ENCODE data around the gene HSPBP1. TPM values are rescaled to one million over a fixed set of nuclear protein-coding genes. Genes with fewer than 3 reads are reported as not detected.

HSPBP1 gene
- total RNA-seq, 1 experiment from 2014 or later = 63.0 TPM

GRCh38 chr19:55259540-55260210, 20.2 kb downstream of the HSPBP1 start:
- peaks cover 0 to 13% of the 10 kb centered on the region in 2 experiments; a peak in 3 of 4 replicates for H3K36me3 ChIP-seq (ENCODE audit: control insufficient read depth in 1 of 2, insufficient read depth in 2 of 2, low read length in 2 of 2)
- H3K4me2 ChIP-seq (ENCODE audit: low read length) = peak overlapping the region; percentile 98
- no peaks in the 10 kb centered on the region for H3K9me3 ChIP-seq (ENCODE audit: control insufficient read depth in 1 of 2, insufficient read depth in 1 of 2, low read depth in 1 of 2, low read length in 2 of 2)
- H3K9me2 ChIP-seq (ENCODE audit: insufficient read depth) = no peaks in the 10 kb centered on the region
- TSS peak; percentile 99 for BruUV-seq (replicated peaks)
- H3K27me3 ChIP-seq (ENCODE audit: insufficient read depth, low read length) = no peaks in the 10 kb centered on the region
- intact Hi-C loops (cut with micrococcal nuclease) = loop anchor here (1.0 to 5.0 kb wide), 3 partner anchors 43 to 92 kb away; partner anchors contain the start of gene DNAAF3
- peaks cover 20 to 41% of the 10 kb centered on the region in 2 experiments for H3K4me1 ChIP-seq (ENCODE audit: control insufficient read depth in 1 of 2, insufficient read depth in 2 of 2, low read length in 2 of 2)
- TF ChIP-seq ZFX (IDR thresholded peaks at IDR 0.05) = peak; percentile 28; the same call in 1 of the 2 replicates
- TF ChIP-seq CEBPB (IDR thresholded peaks at IDR 0.05; ENCODE audit: low read depth) = 0 out of 2 replicates have a peak, but pooled peaks have one; percentile 2
- TF ChIP-seq MAX (IDR thresholded peaks at IDR 0.05) = peak; percentile 5; the same call in 1 of the 2 replicates
- no peak for TF ChIP-seq POLR2AphosphoS5 (IDR thresholded peaks at IDR 0.05; ENCODE audit: low read depth, low read length)
- TF ChIP-seq JUND (IDR thresholded peaks at IDR 0.05) = no peak
- DNase-seq (ENCODE audit: low read depth, low spot score) (no peak), ATAC-seq (no peak)
- peak overlapping the region; percentile 68 to 96 for H3K4me3 ChIP-seq (replicated peaks in 1 of 2; ENCODE audit: low read depth in 1 of 2, low read length in 2 of 2)
- peak overlapping the region; percentile 79 for H3K27ac ChIP-seq (ENCODE audit: low read depth, low read length)
- H2AFZ ChIP-seq (ENCODE audit: low read depth, low read length, poor library complexity, severe bottlenecking) = no peak overlapping the region
- ChIA-PET POLR2A (interaction anchor here (0.5 to 2.5 kb wide), 16 partner anchors 9 to 790 kb away, joined by 3 to 45 read pairs (median 4); partner anchors contain the start of genes DNAAF3, HSPBP1, KMT5C and PTPRH), CTCF (interaction anchor here (0.7 to 1.9 kb wide), 5 partner anchors 14 to 244 kb away, joined by 3 to 8 read pairs (median 3); partner anchors contain the start of gene DNAAF3), RAD21 (ENCODE audit: low non-redundant PET in 1 of 2, low total read pairs in 2 of 2, uncharacterized antibody in 2 of 2, unreplicated experiment in 2 of 2) (interaction anchor here (0.7 to 1.4 kb wide), 4 partner anchors 43 to 158 kb away, joined by 3 to 8 read pairs (median 4); partner anchors contain the start of gene TMEM238 (in 1 of the 2))
- H3K79me2 ChIP-seq (ENCODE audit: insufficient read depth, low read length) = peaks cover 41% of the 10 kb centered on the region
- peak overlapping the region; percentile 96 for H3K9ac ChIP-seq (ENCODE audit: low read length)
- no peaks in the 10 kb centered on the region for H4K20me1 ChIP-seq (ENCODE audit: insufficient read depth)

DNA sequence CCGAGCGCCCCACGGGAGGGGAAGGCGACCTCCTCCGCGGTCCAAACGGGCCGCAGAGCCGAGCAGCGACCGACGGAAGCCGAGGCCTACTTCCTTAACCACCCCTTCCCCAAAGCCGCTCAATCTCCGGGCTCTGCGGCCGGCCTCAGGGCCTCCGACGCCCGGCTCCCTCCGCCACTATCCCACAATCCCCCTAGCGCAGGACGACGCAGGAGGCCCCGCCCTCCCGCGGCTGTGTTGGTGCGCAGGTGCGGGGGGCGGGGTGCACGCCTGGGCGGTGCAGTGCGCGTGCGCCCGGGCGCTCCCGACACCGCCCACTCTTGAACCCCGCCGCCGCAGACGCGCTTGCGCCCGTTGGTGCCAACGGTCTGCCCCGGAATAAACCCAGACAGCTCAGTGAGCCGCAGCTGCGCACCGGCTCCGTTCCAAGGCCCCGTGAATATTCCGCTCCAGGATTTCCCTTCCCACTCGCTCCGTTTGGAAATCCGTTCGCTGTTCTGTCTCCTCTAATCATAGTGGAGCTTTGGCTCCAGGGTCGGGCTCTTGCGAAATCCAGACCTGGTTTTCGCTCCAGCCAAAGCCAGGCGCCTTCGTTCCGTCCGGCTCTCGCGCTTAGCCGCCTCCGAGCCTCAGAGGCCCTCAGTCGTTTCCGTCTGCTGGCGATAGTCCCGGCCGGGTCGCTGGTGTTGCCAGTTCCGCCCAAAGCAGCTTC, 20.9 kb downstream of the HSPBP1 start, which contains the start of gene PPP6R1:
TSS of gene PPP6R1 (minus strand) at position 190 of the 712 bp plus-strand sequence. CDS start 11,914 bp downstream, outside the sequence.
- Histone ChIP-seq H3K4me2 (ENCODE audit: low read length) (peak within 1 kb of the TSS; percentile 98), H3K4me1 (ENCODE audit: control insufficient read depth in 1 of 2, insufficient read depth in 2 of 2, low read length in 2 of 2) (peaks cover 20 to 41% of the 10 kb centered on the region in 2 experiments), H3K79me2 (ENCODE audit: insufficient read depth, low read length) (peaks cover 48% of the 10 kb centered on the region), H3K27me3 (ENCODE audit: insufficient read depth, low read length) (no peaks in the 10 kb centered on the region), H4K20me1 (ENCODE audit: insufficient read depth) (no peaks in the 10 kb centered on the region), H3K27ac (ENCODE audit: low read depth, low read length) (peak within 1 kb of the TSS; percentile 79), H3K4me3 (replicated peaks in 1 of 2; ENCODE audit: low read depth in 1 of 2, low read length in 2 of 2) (peak within 1 kb of the TSS; percentile 89 to 96), H3K9me3 (ENCODE audit: control insufficient read depth in 1 of 2, insufficient read depth in 1 of 2, low read depth in 1 of 2, low read length in 2 of 2) (no peaks in the 10 kb centered on the region), H3K9me2 (ENCODE audit: insufficient read depth) (no peaks in the 10 kb centered on the region), H2AFZ (ENCODE audit: low read depth, low read length, poor library complexity, severe bottlenecking) (no peak within 1 kb of the TSS), H3K36me3 (ENCODE audit: control insufficient read depth in 1 of 2, insufficient read depth in 2 of 2, low read length in 2 of 2) (peaks cover 0 to 13% of the 10 kb centered on the region in 2 experiments; a peak in 3 of 4 replicates), H3K9ac (ENCODE audit: low read length) (peak within 1 kb of the TSS; percentile 96)
- DNase-seq (ENCODE audit: low read depth, low spot score) (peak; percentile 99), ATAC-seq (peak; percentile 88)
- no TSS peak for BruUV-seq (replicated peaks)
- ChIA-PET CTCF (interaction anchor here (0.7 to 1.9 kb wide), 5 partner anchors 13 to 245 kb away, joined by 3 to 8 read pairs (median 3); partner anchors contain the start of gene DNAAF3), RAD21 (ENCODE audit: low non-redundant PET in 1 of 2, low total read pairs in 2 of 2, uncharacterized antibody in 2 of 2, unreplicated experiment in 2 of 2) (interaction anchor here in 1 of 2 experiments (1.1 to 1.4 kb wide), 3 partner anchors 43 to 159 kb away, joined by 3 to 8 read pairs (median 4); partner anchors contain the start of gene TMEM238), POLR2A (interaction anchor here (0.5 to 2.5 kb wide), 13 partner anchors 10 to 789 kb away, joined by 3 to 45 read pairs (median 5); partner anchors contain the start of genes HSPBP1, KMT5C, PTPRH and TMEM238)
- intact Hi-C loops (cut with micrococcal nuclease) = loop anchor here (1.0 to 5.0 kb wide), 3 partner anchors 43 to 92 kb away; partner anchors contain the start of gene DNAAF3
- TF ChIP-seq REST (IDR thresholded peaks at IDR 0.05; ENCODE audit: low read depth) (no peak), CBX3 (IDR thresholded peaks at IDR 0.05; ENCODE audit: low read depth) (peak; percentile 97), TCF7L2 (IDR thresholded peaks at IDR 0.05; ENCODE audit: borderline replicate concordance, extremely low read depth, insufficient read depth, insufficient read length) (peak; percentile 72), JUND (IDR thresholded peaks at IDR 0.05) (peak; percentile 98), ZNF274 (IDR thresholded peaks at IDR 0.05; ENCODE audit: low read depth, low read length) (no peak), POLR2A (IDR thresholded peaks at IDR 0.05; ENCODE audit: borderline replicate concordance, extremely low read depth, insufficient read depth, insufficient read length) (peak; percentile 82), EGR1 (IDR thresholded peaks at IDR 0.05; ENCODE audit: low read depth) (peak; percentile 86), MAX (IDR thresholded peaks at IDR 0.05) (peak; percentile 88), FOSL1 (IDR thresholded peaks at IDR 0.05; ENCODE audit: low read depth) (peak; percentile 49; the same call in 1 of the 2 replicates), RAD21 (IDR thresholded peaks at IDR 0.05; ENCODE audit: low read depth) (no peak; the same call in 1 of the 2 replicates)
